GM12875 (cell line): ENCODE data around the gene PAPSS1.

ENCODE experiments used
- H3K4me3 ChIP-seq: one replicate; pipeline ENCODE4 v1.5.1; 2011; ENCODE audit warnings: low read depth, low read length, control low read depth
- TF ChIP-seq, protein P1 (sequence below): IDR thresholded peaks from 2 replicates; pipeline ENCODE4 v1.5.1; 2011; ENCODE audit warnings: low read depth, mild to moderate bottlenecking, control low read depth, inconsistent platforms, low read length, moderate library complexity, borderline replicate concordance; ENCODE audit not compliant: insufficient read depth

PAPSS1 gene

DNA sequence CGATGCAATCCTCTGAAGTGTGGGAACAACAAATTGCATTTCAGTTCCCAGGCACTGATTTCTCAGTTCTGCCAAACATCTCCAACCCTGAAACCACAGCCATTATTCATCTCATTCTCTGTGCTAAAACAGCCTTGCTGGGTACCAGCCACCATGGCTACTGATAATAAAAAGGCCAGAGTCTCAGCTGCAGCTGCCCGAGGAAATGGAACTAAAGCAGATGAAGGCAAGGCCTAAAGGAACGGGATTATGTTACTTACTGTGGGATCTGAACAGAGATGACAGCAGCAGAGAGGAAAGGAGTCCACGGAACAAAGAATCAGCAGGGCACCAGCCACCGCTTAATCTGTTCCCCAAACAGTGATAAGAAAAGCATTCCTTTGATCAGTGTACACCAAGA is 155.7 kb downstream of the PAPSS1 start:
- H3K4me3 ChIP-seq: no peak overlapping the region
- TF ChIP-seq, protein P1, sequence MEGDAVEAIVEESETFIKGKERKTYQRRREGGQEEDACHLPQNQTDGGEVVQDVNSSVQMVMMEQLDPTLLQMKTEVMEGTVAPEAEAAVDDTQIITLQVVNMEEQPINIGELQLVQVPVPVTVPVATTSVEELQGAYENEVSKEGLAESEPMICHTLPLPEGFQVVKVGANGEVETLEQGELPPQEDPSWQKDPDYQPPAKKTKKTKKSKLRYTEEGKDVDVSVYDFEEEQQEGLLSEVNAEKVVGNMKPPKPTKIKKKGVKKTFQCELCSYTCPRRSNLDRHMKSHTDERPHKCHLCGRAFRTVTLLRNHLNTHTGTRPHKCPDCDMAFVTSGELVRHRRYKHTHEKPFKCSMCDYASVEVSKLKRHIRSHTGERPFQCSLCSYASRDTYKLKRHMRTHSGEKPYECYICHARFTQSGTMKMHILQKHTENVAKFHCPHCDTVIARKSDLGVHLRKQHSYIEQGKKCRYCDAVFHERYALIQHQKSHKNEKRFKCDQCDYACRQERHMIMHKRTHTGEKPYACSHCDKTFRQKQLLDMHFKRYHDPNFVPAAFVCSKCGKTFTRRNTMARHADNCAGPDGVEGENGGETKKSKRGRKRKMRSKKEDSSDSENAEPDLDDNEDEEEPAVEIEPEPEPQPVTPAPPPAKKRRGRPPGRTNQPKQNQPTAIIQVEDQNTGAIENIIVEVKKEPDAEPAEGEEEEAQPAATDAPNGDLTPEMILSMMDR: no peak
